IgD-negative memory B cell (primary cell): ENCODE data around the gene SGCD. TPM values are rescaled to one million over a fixed set of nuclear protein-coding genes. Genes with fewer than 3 reads are reported as not detected.
A peak's percentile ranks its signal among the peaks of the same experiment; 100 is the strongest.
"Not testable (repeated sequence)": the region's sequence is repeated elsewhere in the genome, so short reads cannot be mapped to it uniquely, and the experiment has no call there.

Experiments used
- H3K27ac Mint-ChIP-seq, 3 donors: one replicate each; pipeline ENCODE4 v1.8.0; 2020 to 2022; ENCODE audit warnings: mild to moderate bottlenecking in 3 of 3, mixed read lengths in 3 of 3, moderate library complexity in 1 of 3
- H3K27me3 Mint-ChIP-seq: one replicate; pipeline ENCODE4 v1.8.0; 2021; ENCODE audit warnings: mixed read lengths
- H3K36me3 Mint-ChIP-seq: one replicate; pipeline ENCODE4 v1.8.0; 2020; ENCODE audit warnings: mild to moderate bottlenecking, mixed read lengths
- H3K4me1 Mint-ChIP-seq, 3 donors: one replicate each; pipeline ENCODE4 v1.8.0; 2020 to 2022; ENCODE audit warnings: mixed read lengths in 3 of 3, mild to moderate bottlenecking in 1 of 3
- H3K4me3 Mint-ChIP-seq, 4 donors: one replicate each; pipeline ENCODE4 v1.8.0; 2020 to 2022; ENCODE audit warnings: mild to moderate bottlenecking in 4 of 4, mixed read lengths in 4 of 4, moderate library complexity in 3 of 4
- H3K9me3 Mint-ChIP-seq, 3 donors: one replicate each; pipeline ENCODE4 v1.8.0; 2020 to 2021; ENCODE audit warnings: mixed read lengths in 3 of 3, mild to moderate bottlenecking in 1 of 3
- polyA plus RNA-seq: library from polyadenylated mRNA; unstranded; fragments of 300-500 nt; fragmentation: Illumina TruSeq; gene quantifications from one replicate; pipeline ENCODE4 v1.2.3, GENCODE V29; 2021

Gene SGCD
- polyA plus RNA-seq, 1 donor from 2014 or later = not detected

- no peak overlapping the region for H3K27ac Mint-ChIP-seq
- H3K27me3 Mint-ChIP-seq = peaks cover 4% of the 10 kb centered on the region
- no peaks in the 10 kb centered on the region for H3K36me3 Mint-ChIP-seq
- no peak overlapping the region for H3K4me3 Mint-ChIP-seq
- H3K4me1 Mint-ChIP-seq = no peaks in the 10 kb centered on the region
- H3K9me3 Mint-ChIP-seq = peaks cover 0 to 1% (median 0%) of the 10 kb centered on the region in 3 donors
Observed at GRCh38 chr5:156631005-156631404, 304.0 kb downstream of the SGCD start.

GRCh38 chr5:156634301-156634700 lies 307.3 kb downstream of the SGCD start:
- Mint-ChIP-seq H3K9me3 (peaks cover 0 to 1% (median 0%) of the 10 kb centered on the region in 3 donors), H3K27me3 (no peaks in the 10 kb centered on the region), H3K4me1 (no peaks in the 10 kb centered on the region), H3K4me3 (no peak overlapping the region), H3K27ac (no peak overlapping the region), H3K36me3 (no peaks in the 10 kb centered on the region)

GRCh38 chr5:156640691-156641241 lies 313.8 kb downstream of the SGCD start:
- Mint-ChIP-seq H3K9me3 (peaks cover 0 to 2% (median 0%) of the 10 kb centered on the region in 3 donors), H3K27ac (no peak overlapping the region), H3K4me1 (no peaks in the 10 kb centered on the region), H3K4me3 (no peak overlapping the region), H3K27me3 (no peaks in the 10 kb centered on the region), H3K36me3 (no peaks in the 10 kb centered on the region)

- Mint-ChIP-seq H3K36me3 (no peaks in the 10 kb centered on the region), H3K4me3 (no peak overlapping the region), H3K4me1 (no peaks in the 10 kb centered on the region), H3K27me3 (peaks cover 3% of the 10 kb centered on the region), H3K27ac (no peak overlapping the region), H3K9me3 (peaks cover 0 to 2% (median 0%) of the 10 kb centered on the region in 3 donors)
Observed at GRCh38 chr5:156641686-156642085, 314.7 kb downstream of the SGCD start.

- no peak overlapping the region for H3K27ac Mint-ChIP-seq
- no peaks in the 10 kb centered on the region for H3K4me1 Mint-ChIP-seq
- no peak overlapping the region for H3K4me3 Mint-ChIP-seq
- H3K36me3 Mint-ChIP-seq = no peaks in the 10 kb centered on the region
- peaks cover 6% of the 10 kb centered on the region for H3K27me3 Mint-ChIP-seq
- H3K9me3 Mint-ChIP-seq = no peaks in the 10 kb centered on the region
Observed at GRCh38 chr5:156647034-156647451, 320.1 kb downstream of the SGCD start.

GRCh38 chr5:156654444-156654843 lies 327.5 kb downstream of the SGCD start:
- no peak overlapping the region for H3K4me3 Mint-ChIP-seq
- H3K9me3 Mint-ChIP-seq = peaks cover 0 to 2% (median 0%) of the 10 kb centered on the region in 3 donors
- H3K27ac Mint-ChIP-seq = no peak overlapping the region
- H3K4me1 Mint-ChIP-seq = peaks cover 0 to 2% (median 0%) of the 10 kb centered on the region in 3 donors
- H3K27me3 Mint-ChIP-seq = peaks cover 1% of the 10 kb centered on the region
- H3K36me3 Mint-ChIP-seq = no peaks in the 10 kb centered on the region

- H3K4me3 Mint-ChIP-seq = no peak overlapping the region
- peaks cover 1% of the 10 kb centered on the region for H3K27me3 Mint-ChIP-seq
- H3K27ac Mint-ChIP-seq = no peak overlapping the region
- peaks cover 0 to 2% (median 0%) of the 10 kb centered on the region in 3 donors for H3K9me3 Mint-ChIP-seq
- H3K4me1 Mint-ChIP-seq = peaks cover 0 to 2% (median 0%) of the 10 kb centered on the region in 3 donors
- no peaks in the 10 kb centered on the region for H3K36me3 Mint-ChIP-seq
Observed at GRCh38 chr5:156655732-156656131, 328.8 kb downstream of the SGCD start.

- not testable (repeated sequence) for H3K27ac Mint-ChIP-seq, H3K36me3 Mint-ChIP-seq, H3K4me1 Mint-ChIP-seq, H3K9me3 Mint-ChIP-seq, H3K4me3 Mint-ChIP-seq, H3K27me3 Mint-ChIP-seq
Observed at GRCh38 chr5:156664832-156665231, 337.9 kb downstream of the SGCD start.

- not testable (repeated sequence) for H3K36me3 Mint-ChIP-seq, H3K4me3 Mint-ChIP-seq, H3K9me3 Mint-ChIP-seq, H3K4me1 Mint-ChIP-seq, H3K27ac Mint-ChIP-seq, H3K27me3 Mint-ChIP-seq
Observed at GRCh38 chr5:156666686-156667085, 339.7 kb downstream of the SGCD start.

GRCh38 chr5:156667616-156668015 lies 340.7 kb downstream of the SGCD start:
- H3K27ac Mint-ChIP-seq = no peak overlapping the region
- no peak overlapping the region for H3K4me3 Mint-ChIP-seq
- no peaks in the 10 kb centered on the region for H3K36me3 Mint-ChIP-seq
- H3K4me1 Mint-ChIP-seq = no peaks in the 10 kb centered on the region
- peaks cover 4% of the 10 kb centered on the region for H3K27me3 Mint-ChIP-seq
- peaks cover 0 to 2% (median 0%) of the 10 kb centered on the region in 3 donors for H3K9me3 Mint-ChIP-seq

GRCh38 chr5:156669416-156669815 lies 342.5 kb downstream of the SGCD start:
- Mint-ChIP-seq H3K4me3 (no peak overlapping the region), H3K27ac (no peak overlapping the region), H3K27me3 (peaks cover 4% of the 10 kb centered on the region), H3K4me1 (no peaks in the 10 kb centered on the region), H3K36me3 (no peaks in the 10 kb centered on the region), H3K9me3 (peaks cover 0 to 2% (median 0%) of the 10 kb centered on the region in 3 donors)

GRCh38 chr5:156670615-156671014 lies 343.7 kb downstream of the SGCD start:
- peaks cover 4% of the 10 kb centered on the region for H3K27me3 Mint-ChIP-seq
- peaks cover 0 to 2% (median 0%) of the 10 kb centered on the region in 3 donors for H3K9me3 Mint-ChIP-seq
- H3K36me3 Mint-ChIP-seq = no peaks in the 10 kb centered on the region
- H3K4me3 Mint-ChIP-seq = no peak overlapping the region
- H3K27ac Mint-ChIP-seq = no peak overlapping the region
- H3K4me1 Mint-ChIP-seq = no peaks in the 10 kb centered on the region

GRCh38 chr5:156675395-156675794 lies 348.4 kb downstream of the SGCD start:
- no peaks in the 10 kb centered on the region for H3K4me1 Mint-ChIP-seq
- H3K27ac Mint-ChIP-seq = no peak overlapping the region

GRCh38 chr5:156677963-156678362 lies 351.0 kb downstream of the SGCD start:
- H3K4me1 Mint-ChIP-seq = peaks cover 0 to 1% (median 0%) of the 10 kb centered on the region in 3 donors
- H3K27ac Mint-ChIP-seq = no peak overlapping the region
- H3K27me3 Mint-ChIP-seq = no peaks in the 10 kb centered on the region
- H3K36me3 Mint-ChIP-seq = peaks cover 2% of the 10 kb centered on the region
- no peak overlapping the region for H3K4me3 Mint-ChIP-seq
- H3K9me3 Mint-ChIP-seq = no peaks in the 10 kb centered on the region

More at GRCh38 chr5:156675395-156675794, 348.4 kb downstream of the SGCD start:
- Mint-ChIP-seq H3K27me3 (no peaks in the 10 kb centered on the region), H3K4me3 (no peak overlapping the region), H3K36me3 (no peaks in the 10 kb centered on the region), H3K9me3 (peaks cover 0 to 2% (median 0%) of the 10 kb centered on the region in 3 donors)

- Mint-ChIP-seq H3K4me3 (no peak overlapping the region), H3K27me3 (no peaks in the 10 kb centered on the region), H3K4me1 (peaks cover 0 to 1% (median 0%) of the 10 kb centered on the region in 3 donors), H3K27ac (no peak overlapping the region), H3K9me3 (no peaks in the 10 kb centered on the region), H3K36me3 (peaks cover 2% of the 10 kb centered on the region)
Observed at GRCh38 chr5:156678484-156678883, 351.5 kb downstream of the SGCD start.

- Mint-ChIP-seq H3K27me3 (no peaks in the 10 kb centered on the region), H3K4me3 (no peak overlapping the region), H3K36me3 (peaks cover 2% of the 10 kb centered on the region), H3K9me3 (no peaks in the 10 kb centered on the region), H3K27ac (peak overlapping the region in 1 of 3 donors; percentile 21), H3K4me1 (peaks cover 0 to 1% (median 0%) of the 10 kb centered on the region in 3 donors)
Observed at GRCh38 chr5:156680831-156681230, 353.9 kb downstream of the SGCD start.
